Loucy (cell line): Measurements from ENCODE around the gene CLCN5.

Experiments used
- H2AFZ ChIP-seq: fragments of 200-600 bp; sonication (generic); 2 replicates; pipeline ENCODE4 v1.6.0; 2016; ENCODE audit warnings: antibody characterized with exemption, mild to moderate bottlenecking, low read length, moderate library complexity
- H3F3A ChIP-seq: fragments of 200-600 bp; 2 replicates; pipeline ENCODE4 v1.6.0; 2016; ENCODE audit warnings: antibody characterized with exemption, low read depth, mild to moderate bottlenecking
- H3K27me3 ChIP-seq: fragments of 200-600 bp; sonication (generic); 2 replicates; pipeline ENCODE4 v1.6.1; 2014; ENCODE audit warnings: low read length, mild to moderate bottlenecking; ENCODE audit not compliant: insufficient read depth, poor library complexity, severe bottlenecking
- H3K36me3 ChIP-seq: fragments of 200-600 bp; sonication (generic); 2 replicates; pipeline ENCODE4 v1.6.1; 2016; ENCODE audit warnings: low read length; ENCODE audit not compliant: insufficient read depth
- H3K4me1 ChIP-seq: fragments of 200-600 bp; sonication (generic); 2 replicates; pipeline ENCODE4 v1.5.1; 2014; ENCODE audit warnings: low read length, mild to moderate bottlenecking; ENCODE audit not compliant: insufficient read depth, poor library complexity, severe bottlenecking
- H3K4me2 ChIP-seq: fragments of 200-600 bp; sonication (generic); 2 replicates; pipeline ENCODE4 v1.6.0; 2014; ENCODE audit warnings: antibody characterized with exemption, low read length, low read depth, mild to moderate bottlenecking; ENCODE audit not compliant: poor library complexity, severe bottlenecking
- H3K4me3 ChIP-seq: fragments of 200-600 bp; sonication (generic); 2 replicates; pipeline ENCODE4 v1.5.1; 2014; ENCODE audit warnings: low read length, mild to moderate bottlenecking, mixed read lengths; ENCODE audit not compliant: poor library complexity, severe bottlenecking
- H3K79me2 ChIP-seq: fragments of 200-600 bp; sonication (generic); 2 replicates; pipeline ENCODE4 v1.6.1; 2014; ENCODE audit warnings: low read length; ENCODE audit not compliant: insufficient read depth
- H3K9ac ChIP-seq: fragments of 200-600 bp; sonication (generic); 2 replicates; pipeline ENCODE4 v1.6.0; 2014; ENCODE audit warnings: mild to moderate bottlenecking, low read depth, low read length, moderate library complexity; ENCODE audit not compliant: poor library complexity, severe bottlenecking
- H3K9me2 ChIP-seq: fragments of 200-600 bp; sonication (generic); replicated peaks from 2 replicates; pipeline ENCODE4 v1.6.1; 2016; ENCODE audit warnings: low read depth, low read length, mixed read lengths
- H3K9me3 ChIP-seq: fragments of 200-600 bp; sonication (generic); 2 replicates; pipeline ENCODE4 v1.6.1; 2014; ENCODE audit warnings: mild to moderate bottlenecking, antibody characterized with exemption, low read length, low read depth; ENCODE audit not compliant: insufficient read depth
- H4K20me1 ChIP-seq: fragments of 200-600 bp; sonication (generic); 2 replicates; pipeline ENCODE4 v1.6.0; 2014; ENCODE audit warnings: antibody characterized with exemption, low read length, mild to moderate bottlenecking; ENCODE audit not compliant: insufficient read depth, poor library complexity, severe bottlenecking
- EZH2phosphoT487 ChIP-seq: fragments of 200-600 bp; IDR thresholded peaks from 2 replicates; pipeline ENCODE4 v1.6.1; 2018; ENCODE audit warnings: antibody characterized with exemption, mild to moderate bottlenecking, moderate library complexity, borderline replicate concordance
- TF ChIP-seq, protein P1 (sequence below): fragments of 200-600 bp; sonication (generic); conservative IDR thresholded peaks from 2 replicates; pipeline ENCODE4 v1.5.1; 2014; ENCODE audit warnings: mild to moderate bottlenecking, antibody characterized with exemption, low read length

CLCN5 gene

DNA sequence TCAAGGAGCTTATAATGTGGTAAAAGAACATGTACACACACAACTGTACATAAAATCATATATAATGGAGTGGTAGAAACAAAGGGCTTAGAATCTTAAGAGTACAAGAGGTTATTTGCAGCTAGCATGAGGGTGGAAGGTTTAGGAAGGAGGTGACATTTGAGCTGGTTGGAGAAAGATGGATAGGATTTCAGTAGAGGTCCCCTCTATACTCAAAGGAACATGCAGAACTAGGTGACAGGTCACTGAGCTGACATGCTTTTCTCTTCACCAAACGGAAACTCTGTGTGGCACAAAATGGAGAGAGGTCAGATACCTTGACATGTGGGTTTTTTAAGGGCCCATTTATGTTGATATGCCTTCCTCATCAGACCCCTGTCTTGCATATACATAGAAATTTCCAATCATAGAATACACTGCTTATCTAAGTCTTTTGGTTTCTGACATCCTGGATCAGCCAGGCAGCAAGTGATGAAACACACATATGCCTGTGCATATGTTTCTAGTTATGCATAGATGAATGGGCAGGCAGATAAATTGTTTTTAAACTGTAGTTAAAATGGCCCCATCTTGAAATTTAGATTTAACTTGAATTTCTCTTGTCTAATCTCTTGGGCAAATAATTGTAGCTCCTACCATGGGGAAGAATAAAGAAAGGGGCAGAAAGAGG, 29.3 kb downstream of the CLCN5 start:
- H3K9me2 ChIP-seq = no peaks in the 10 kb centered on the region
- no peaks in the 10 kb centered on the region for H3K4me1 ChIP-seq
- H3K36me3 ChIP-seq = no peaks in the 10 kb centered on the region
- no peaks in the 10 kb centered on the region for H3K9me3 ChIP-seq
- TF ChIP-seq EZH2phosphoT487 = no peak
- H3K9ac ChIP-seq = no peak overlapping the region
- H3K27me3 ChIP-seq = no peaks in the 10 kb centered on the region
- no peaks in the 10 kb centered on the region for H3K79me2 ChIP-seq
- H3K4me2 ChIP-seq = no peak overlapping the region
- no peaks in the 10 kb centered on the region for H4K20me1 ChIP-seq
- H2AFZ ChIP-seq = no peak overlapping the region
- H3K4me3 ChIP-seq = no peak overlapping the region
- no peaks in the 10 kb centered on the region for H3F3A ChIP-seq

DNA sequence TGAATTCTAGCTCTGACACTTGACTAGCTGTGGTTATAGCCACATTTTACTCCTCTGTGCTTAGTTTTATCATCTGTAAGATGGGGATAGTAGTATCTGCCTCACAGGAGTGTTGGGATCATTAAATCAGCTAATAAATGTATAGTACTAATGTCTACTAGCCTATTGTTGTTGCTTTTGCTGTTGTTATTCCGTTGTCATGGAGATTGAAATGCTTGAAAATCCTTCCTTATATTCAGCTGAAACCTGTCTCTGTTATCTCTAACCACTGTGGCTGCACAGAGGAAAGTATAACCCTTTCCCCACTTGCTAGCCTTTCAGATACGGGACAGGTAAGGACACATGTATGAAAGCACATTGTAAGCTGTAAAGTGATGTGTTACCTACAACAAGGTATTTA, 33.9 kb downstream of the CLCN5 start:
- no peaks in the 10 kb centered on the region for H4K20me1 ChIP-seq
- TF ChIP-seq, protein P1, sequence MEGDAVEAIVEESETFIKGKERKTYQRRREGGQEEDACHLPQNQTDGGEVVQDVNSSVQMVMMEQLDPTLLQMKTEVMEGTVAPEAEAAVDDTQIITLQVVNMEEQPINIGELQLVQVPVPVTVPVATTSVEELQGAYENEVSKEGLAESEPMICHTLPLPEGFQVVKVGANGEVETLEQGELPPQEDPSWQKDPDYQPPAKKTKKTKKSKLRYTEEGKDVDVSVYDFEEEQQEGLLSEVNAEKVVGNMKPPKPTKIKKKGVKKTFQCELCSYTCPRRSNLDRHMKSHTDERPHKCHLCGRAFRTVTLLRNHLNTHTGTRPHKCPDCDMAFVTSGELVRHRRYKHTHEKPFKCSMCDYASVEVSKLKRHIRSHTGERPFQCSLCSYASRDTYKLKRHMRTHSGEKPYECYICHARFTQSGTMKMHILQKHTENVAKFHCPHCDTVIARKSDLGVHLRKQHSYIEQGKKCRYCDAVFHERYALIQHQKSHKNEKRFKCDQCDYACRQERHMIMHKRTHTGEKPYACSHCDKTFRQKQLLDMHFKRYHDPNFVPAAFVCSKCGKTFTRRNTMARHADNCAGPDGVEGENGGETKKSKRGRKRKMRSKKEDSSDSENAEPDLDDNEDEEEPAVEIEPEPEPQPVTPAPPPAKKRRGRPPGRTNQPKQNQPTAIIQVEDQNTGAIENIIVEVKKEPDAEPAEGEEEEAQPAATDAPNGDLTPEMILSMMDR = no peak
- TF ChIP-seq EZH2phosphoT487 = no peak
- no peak overlapping the region for H3K4me2 ChIP-seq

DNA sequence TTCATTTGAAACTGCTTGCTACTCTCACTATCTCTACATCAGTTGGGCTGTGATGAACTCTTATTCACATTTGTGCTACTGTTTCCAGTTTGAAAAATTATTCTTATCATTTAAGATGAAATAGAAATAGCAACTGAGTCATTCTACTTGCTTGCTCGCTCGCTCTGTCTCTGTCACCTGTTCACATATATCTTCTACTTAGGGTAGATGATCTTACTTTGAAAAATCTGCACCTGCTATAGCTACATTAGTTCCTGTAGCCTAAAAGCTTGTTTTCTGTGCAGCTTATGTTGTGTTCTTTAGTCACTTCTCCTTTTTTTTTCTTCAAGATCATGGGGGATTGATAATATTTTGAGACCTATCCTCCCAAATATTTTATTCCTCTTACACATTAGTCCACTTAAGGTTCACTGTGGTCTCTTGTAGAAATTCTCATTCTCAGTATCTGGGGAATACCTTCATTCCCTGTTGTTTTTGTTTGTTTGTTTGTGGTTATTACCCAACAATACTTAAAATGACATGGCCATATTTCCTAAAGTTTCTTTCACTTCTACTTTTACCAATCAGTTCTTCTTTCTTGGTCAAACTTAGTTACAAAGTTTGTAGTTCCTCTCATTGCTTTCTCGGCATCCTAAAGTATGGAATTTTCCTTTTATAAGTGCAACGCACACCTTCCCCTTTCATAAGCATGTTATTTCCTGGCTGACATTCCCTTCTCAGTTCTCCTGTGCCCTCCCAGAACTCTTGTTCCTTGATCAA, 36.5 kb downstream of the CLCN5 start:
- H3K36me3 ChIP-seq = no peaks in the 10 kb centered on the region
- no peak overlapping the region for H3K4me3 ChIP-seq
- no peak overlapping the region for H3K9ac ChIP-seq
- H3K79me2 ChIP-seq = no peaks in the 10 kb centered on the region
- TF ChIP-seq, protein P1 = no peak
- no peak for TF ChIP-seq EZH2phosphoT487
- H3K9me2 ChIP-seq = no peaks in the 10 kb centered on the region
- no peaks in the 10 kb centered on the region for H3F3A ChIP-seq
- H3K4me2 ChIP-seq = no peak overlapping the region
- H4K20me1 ChIP-seq = no peaks in the 10 kb centered on the region
- H2AFZ ChIP-seq = no peak overlapping the region
- H3K9me3 ChIP-seq = no peaks in the 10 kb centered on the region
- H3K4me1 ChIP-seq = no peaks in the 10 kb centered on the region
- no peaks in the 10 kb centered on the region for H3K27me3 ChIP-seq

More for the DNA sequence above, 33.9 kb downstream of the CLCN5 start:
- Histone ChIP-seq H3K9me2 (no peaks in the 10 kb centered on the region), H3K36me3 (no peaks in the 10 kb centered on the region), H2AFZ (no peak overlapping the region), H3K4me3 (no peak overlapping the region), H3K9ac (no peak overlapping the region), H3K27me3 (no peaks in the 10 kb centered on the region), H3K79me2 (no peaks in the 10 kb centered on the region), H3F3A (no peaks in the 10 kb centered on the region), H3K4me1 (no peaks in the 10 kb centered on the region), H3K9me3 (no peaks in the 10 kb centered on the region)
